GM12892 (cell line): ENCODE data around the gene LYPD6B.

Experiments used
- POLR2A ChIP-seq: IDR thresholded peaks from 2 replicates; pipeline ENCODE4 v1.6.1; 2011; ENCODE audit warnings: low read depth, low read length, control low read depth
- POLR2AphosphoS5 ChIP-seq: IDR thresholded peaks from 2 replicates; pipeline ENCODE4 v1.6.1; 2011; ENCODE audit warnings: low read depth, low read length, control low read depth
- TAF1 ChIP-seq: IDR thresholded peaks from 2 replicates; pipeline ENCODE4 v1.6.1; 2011; ENCODE audit warnings: low read depth, mild to moderate bottlenecking, control low read depth, low read length, borderline replicate concordance

DNA sequence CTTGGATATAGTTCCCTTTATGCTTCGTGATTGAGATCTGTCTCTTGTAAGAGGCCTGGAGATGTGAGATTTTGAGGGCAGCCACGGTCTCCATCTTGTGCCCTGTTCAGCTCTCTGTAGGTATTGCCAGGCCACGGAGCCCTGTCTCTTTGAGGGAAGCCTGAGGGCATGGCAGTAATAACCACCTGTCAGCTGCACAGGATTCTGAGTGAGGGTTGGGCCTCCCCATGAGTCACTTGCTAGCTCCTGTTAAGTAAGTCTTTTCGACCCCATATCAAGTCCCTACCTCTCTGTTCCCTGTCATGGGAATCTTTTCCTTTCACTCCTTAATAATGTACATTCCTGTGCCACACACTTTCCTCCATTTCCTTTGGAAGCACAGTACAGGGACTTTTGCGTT lies 20.4 kb downstream of the LYPD6B start:
- TF ChIP-seq POLR2A (no peak), POLR2AphosphoS5 (no peak), TAF1 (no peak)
